SW 1271 (cell line): ENCODE results near the gene PRKAA2.

Experiments used
- DNase-seq, 2 experiments: peaks; one replicate each; lab custom pipeline; 2025; lab: John Stamatoyannopoulos, UW

Gene PRKAA2

GRCh38 chr1:56713112-56713511 is 68.0 kb downstream of the PRKAA2 start:
- no peak for DNase-seq

GRCh38 chr1:56715156-56715555 is 70.0 kb downstream of the PRKAA2 start:
- no peak for DNase-seq

GRCh38 chr1:56719171-56719570 is 74.1 kb downstream of the PRKAA2 start:
- DNase-seq: no peak

- DNase-seq: no peak
Observed at GRCh38 chr1:56726706-56727105, 81.6 kb downstream of the PRKAA2 start.

GRCh38 chr1:56728964-56729363 is 83.8 kb downstream of the PRKAA2 start:
- DNase-seq: no peak

- DNase-seq: no peak
Observed at GRCh38 chr1:56745231-56745630, 100.1 kb downstream of the PRKAA2 start.

GRCh38 chr1:56754708-56755479 is 109.8 kb downstream of the PRKAA2 start:
- no peak for DNase-seq

GRCh38 chr1:56755911-56756310 is 110.8 kb downstream of the PRKAA2 start:
- DNase-seq: no peak

GRCh38 chr1:56758135-56758534 is 113.0 kb downstream of the PRKAA2 start:
- DNase-seq: no peak

GRCh38 chr1:56758794-56759193 is 113.7 kb downstream of the PRKAA2 start:
- no peak for DNase-seq
